Stimulated activated effector memory CD8-positive, alpha-beta T cell treated with anti-CD3 and anti-CD28 coated beads, Interleukin-12 subunit alpha, Interleukin-12 subunit beta, amount 100 ng/mL, for 72 hours (primary cell): ENCODE data around the gene HNRNPC.
"Not testable (repeated sequence)": the region's sequence is repeated elsewhere in the genome, so short reads cannot be mapped to it uniquely, and the experiment has no call there.

ENCODE experiments used
- ATAC-seq: fragments of 150-1000 bp; cut with Tn5 transposase; 2 replicates; pipeline ENCODE4 v1.10.0; 2021
- DNase-seq, 2 donors: peaks; one replicate each; pipeline ENCODE4 v3.0.0; 2021 to 2022; ENCODE audit warnings: low spot score in 2 of 2
- H3K27ac Mint-ChIP-seq: one replicate; pipeline ENCODE4 v1.8.0; 2022; ENCODE audit warnings: mild to moderate bottlenecking, mixed read lengths
- H3K36me3 Mint-ChIP-seq: one replicate; pipeline ENCODE4 v1.8.0; 2022; ENCODE audit warnings: mild to moderate bottlenecking, mixed read lengths
- H3K4me1 Mint-ChIP-seq: one replicate; pipeline ENCODE4 v1.8.0; 2022; ENCODE audit warnings: mixed read lengths
- H3K4me3 Mint-ChIP-seq: one replicate; pipeline ENCODE4 v1.8.0; 2022; ENCODE audit warnings: mild to moderate bottlenecking, mixed read lengths
- H3K9me3 Mint-ChIP-seq: one replicate; pipeline ENCODE4 v1.8.0; 2022; ENCODE audit warnings: mixed read lengths

Gene HNRNPC

GRCh38 chr14:21171128-21171527 lies 98.1 kb downstream of the HNRNPC start:
- H3K27ac Mint-ChIP-seq: no peak overlapping the region

GRCh38 chr14:21169573-21169972 lies 99.7 kb downstream of the HNRNPC start:
- H3K36me3 Mint-ChIP-seq: no peaks in the 10 kb centered on the region
- H3K4me3 Mint-ChIP-seq: no peak overlapping the region
- H3K4me1 Mint-ChIP-seq: peaks cover 6% of the 10 kb centered on the region
- H3K9me3 Mint-ChIP-seq: peaks cover 6% of the 10 kb centered on the region
- H3K27ac Mint-ChIP-seq: no peak overlapping the region
- no peak for ATAC-seq
- no peak for DNase-seq

More at GRCh38 chr14:21171128-21171527, 98.1 kb downstream of the HNRNPC start:
- DNase-seq (no peak), ATAC-seq (no peak)
- Mint-ChIP-seq H3K4me3 (no peak overlapping the region), H3K9me3 (peaks cover 6% of the 10 kb centered on the region), H3K4me1 (no peaks in the 10 kb centered on the region), H3K36me3 (no peaks in the 10 kb centered on the region)

- Mint-ChIP-seq H3K9me3 (peaks cover 2% of the 10 kb centered on the region), H3K4me1 (peaks cover 6% of the 10 kb centered on the region), H3K27ac (no peak overlapping the region), H3K36me3 (no peaks in the 10 kb centered on the region), H3K4me3 (no peak overlapping the region)
- peak; percentile 75 for ATAC-seq
- DNase-seq: no peak
Observed at GRCh38 chr14:21168055-21168454, 101.2 kb downstream of the HNRNPC start.

GRCh38 chr14:21165670-21166069 lies 103.6 kb downstream of the HNRNPC start:
- not testable (repeated sequence) for H3K4me1 Mint-ChIP-seq, H3K4me3 Mint-ChIP-seq, H3K36me3 Mint-ChIP-seq, H3K9me3 Mint-ChIP-seq, H3K27ac Mint-ChIP-seq, ATAC-seq, DNase-seq

- not testable (repeated sequence) for H3K4me3 Mint-ChIP-seq, H3K9me3 Mint-ChIP-seq, DNase-seq, H3K4me1 Mint-ChIP-seq, H3K36me3 Mint-ChIP-seq, ATAC-seq, H3K27ac Mint-ChIP-seq
Observed at GRCh38 chr14:21165002-21165605, 104.1 kb downstream of the HNRNPC start.

GRCh38 chr14:21163871-21164291 lies 105.4 kb downstream of the HNRNPC start:
- no peaks in the 10 kb centered on the region for H3K9me3 Mint-ChIP-seq
- H3K4me3 Mint-ChIP-seq: no peak overlapping the region
- ATAC-seq (no peak), DNase-seq (no peak)
- no peaks in the 10 kb centered on the region for H3K36me3 Mint-ChIP-seq
- H3K27ac Mint-ChIP-seq: no peak overlapping the region
- peaks cover 6% of the 10 kb centered on the region for H3K4me1 Mint-ChIP-seq

GRCh38 chr14:21162081-21162480 lies 107.2 kb downstream of the HNRNPC start:
- H3K4me3 Mint-ChIP-seq: no peak overlapping the region
- DNase-seq (no peak), ATAC-seq (no peak)
- H3K27ac Mint-ChIP-seq: no peak overlapping the region
- peaks cover 6% of the 10 kb centered on the region for H3K4me1 Mint-ChIP-seq
- H3K36me3 Mint-ChIP-seq: no peaks in the 10 kb centered on the region
- H3K9me3 Mint-ChIP-seq: no peaks in the 10 kb centered on the region

- peaks cover 3% of the 10 kb centered on the region for H3K4me1 Mint-ChIP-seq
- no peaks in the 10 kb centered on the region for H3K9me3 Mint-ChIP-seq
- no peaks in the 10 kb centered on the region for H3K36me3 Mint-ChIP-seq
- DNase-seq: no peak
- no peak overlapping the region for H3K4me3 Mint-ChIP-seq
- ATAC-seq: no peak
- H3K27ac Mint-ChIP-seq: no peak overlapping the region
Observed at GRCh38 chr14:21160061-21160610, 109.1 kb downstream of the HNRNPC start.
